NCI-H2171 treated with DMSO at 0.1 percent for 48 hours (cell line): Measurements from ENCODE around the gene RPL27A.

ENCODE experiments used
- DNase-seq: peaks from one replicate; lab custom pipeline; 2025; lab: John Stamatoyannopoulos, UW

Gene RPL27A

DNA sequence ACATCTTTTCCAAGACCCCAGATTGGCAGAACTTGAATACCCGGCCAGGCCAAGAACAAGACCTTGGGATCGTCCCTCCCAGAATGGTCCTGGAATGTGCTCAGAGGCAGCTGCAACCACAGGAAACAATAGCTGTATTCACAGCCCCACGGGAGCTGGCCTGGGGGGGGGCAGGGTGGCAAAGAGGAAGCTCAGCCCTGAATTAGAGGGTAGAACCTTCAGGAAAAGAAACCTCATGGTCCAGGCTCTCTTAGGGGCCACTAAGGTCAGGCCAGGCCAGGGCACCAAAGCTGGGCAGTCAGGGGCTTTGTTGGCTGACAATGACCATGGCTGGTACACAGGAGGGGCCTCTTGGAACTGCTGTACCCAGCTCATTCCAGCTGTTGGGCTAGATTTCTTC, 17.3 kb downstream of the RPL27A start:
- no peak for DNase-seq

DNA sequence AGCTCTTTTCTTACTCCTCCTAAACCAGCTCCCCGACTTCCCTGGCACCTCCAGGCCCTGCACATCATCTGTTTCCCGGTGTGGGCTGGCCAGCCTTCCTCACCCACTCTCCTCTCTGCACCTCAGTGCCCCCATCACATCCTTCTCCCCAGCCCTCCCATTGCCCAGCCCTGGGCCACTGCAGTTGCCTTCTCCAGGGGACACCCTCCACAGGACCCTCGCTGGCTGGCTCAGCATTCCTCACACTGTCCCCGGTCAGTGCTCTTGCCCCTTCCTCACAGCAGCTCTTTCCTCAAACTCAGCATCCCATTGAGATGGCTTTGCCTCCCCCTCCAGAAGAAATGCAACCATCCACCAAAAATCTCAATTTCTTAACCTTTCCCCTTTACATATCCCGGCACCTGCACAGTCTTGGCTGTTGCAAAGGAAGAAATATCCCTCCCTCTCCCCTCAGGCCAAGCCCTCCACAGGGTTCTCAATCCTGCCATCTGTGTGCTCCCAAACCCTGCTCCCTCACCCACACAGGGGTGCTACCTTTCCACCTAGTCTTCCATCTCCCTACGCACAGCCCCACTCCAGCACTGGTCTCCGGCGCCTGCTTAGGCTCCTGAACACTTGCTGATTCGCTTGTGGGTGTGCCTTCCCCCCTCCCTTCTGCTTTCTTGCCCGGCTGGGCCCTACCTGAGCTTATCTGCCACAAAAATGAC, 19.5 kb downstream of the RPL27A start:
- DNase-seq: no peak

DNA sequence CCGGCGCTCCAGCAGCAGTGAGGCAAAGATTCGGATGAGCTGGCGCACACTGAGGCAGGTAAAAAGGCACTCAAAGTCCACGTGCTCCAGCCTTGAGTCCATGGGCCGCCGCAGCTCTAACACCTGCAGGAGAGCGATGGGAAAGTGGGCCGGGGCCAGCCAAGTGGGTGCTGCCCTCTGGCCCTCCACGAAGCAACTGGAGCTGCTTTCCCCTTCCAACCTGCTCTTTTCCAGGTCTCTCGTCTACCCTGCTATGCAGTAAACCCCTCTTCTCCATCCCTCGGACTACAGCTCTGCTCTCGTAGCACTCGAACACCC, 20.0 kb downstream of the RPL27A start:
- no peak for DNase-seq

DNA sequence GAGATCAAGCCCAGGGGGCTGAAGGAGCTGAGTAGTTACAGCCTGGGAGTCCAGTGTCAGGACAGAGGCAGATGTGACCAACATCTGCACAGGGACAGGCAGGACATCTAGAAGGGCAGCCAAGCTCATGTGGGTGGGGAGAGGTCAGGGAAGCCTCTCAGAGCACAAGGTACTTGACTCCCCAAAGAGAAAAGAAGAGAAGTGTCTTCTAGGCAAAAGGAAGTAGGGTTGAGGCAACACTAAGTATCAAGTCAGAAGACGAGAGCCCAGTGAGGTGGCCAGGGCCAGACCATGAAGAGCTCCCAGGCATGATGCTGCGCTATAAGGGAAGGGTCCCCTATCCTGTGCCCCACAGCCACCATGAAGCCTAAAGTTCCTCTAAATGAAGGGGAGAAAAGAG, 21.5 kb downstream of the RPL27A start:
- DNase-seq: no peak

DNA sequence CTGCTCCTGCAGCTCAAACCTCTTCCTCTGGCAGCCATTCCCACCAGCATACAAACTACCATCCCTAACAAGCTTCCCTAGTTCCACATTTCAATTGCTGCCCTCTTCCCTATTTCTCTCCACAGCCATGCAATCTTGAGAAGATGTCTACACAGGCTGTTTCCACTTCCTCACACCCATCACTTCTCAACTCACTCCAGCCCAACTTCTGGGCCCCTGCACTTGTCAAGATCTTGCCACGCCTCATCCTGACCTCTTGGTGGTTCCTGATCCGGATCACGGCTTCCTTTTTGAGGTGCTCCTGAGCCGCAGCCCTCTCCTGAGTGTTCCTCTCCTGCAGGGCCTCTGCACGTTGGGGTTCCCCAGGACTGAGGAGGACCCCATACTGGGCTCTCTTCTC, 22.6 kb downstream of the RPL27A start:
- DNase-seq: no peak

DNA sequence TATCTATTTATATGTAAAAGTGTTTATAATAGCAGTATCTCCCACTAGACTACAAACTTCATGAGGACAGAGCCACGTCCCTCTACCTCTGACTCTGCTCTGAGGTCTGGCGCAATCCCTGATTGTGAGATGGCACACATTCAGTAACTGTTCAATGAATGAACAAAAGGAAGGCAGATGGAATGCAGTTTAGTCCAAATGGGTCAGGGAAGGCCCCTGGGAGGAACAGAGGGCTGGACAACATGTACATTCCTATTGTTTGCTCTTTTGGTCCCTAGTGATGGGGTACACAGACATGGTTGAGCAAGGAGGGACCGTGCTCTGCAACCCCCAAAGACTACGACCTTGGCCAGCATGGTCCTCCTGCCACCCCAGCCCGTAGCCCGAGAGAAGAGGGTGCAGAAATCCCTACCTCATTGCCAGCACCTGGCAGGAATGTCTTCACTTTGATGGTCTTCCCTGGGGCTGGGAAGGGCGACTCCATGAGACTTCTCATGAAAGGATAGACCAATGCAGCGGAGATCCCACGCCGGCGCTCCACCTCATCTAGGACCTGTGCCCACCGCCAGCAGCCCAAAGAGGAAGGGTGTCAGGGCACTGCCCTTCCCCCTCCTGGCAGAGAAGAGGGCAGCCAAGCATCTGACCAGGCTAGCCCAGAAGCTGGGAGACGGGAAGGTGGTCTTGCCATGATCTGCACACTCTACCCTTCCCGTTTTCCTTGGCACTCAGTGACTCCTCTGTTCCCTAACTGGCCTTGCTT, 24.3 kb downstream of the RPL27A start:
- no peak for DNase-seq

DNA sequence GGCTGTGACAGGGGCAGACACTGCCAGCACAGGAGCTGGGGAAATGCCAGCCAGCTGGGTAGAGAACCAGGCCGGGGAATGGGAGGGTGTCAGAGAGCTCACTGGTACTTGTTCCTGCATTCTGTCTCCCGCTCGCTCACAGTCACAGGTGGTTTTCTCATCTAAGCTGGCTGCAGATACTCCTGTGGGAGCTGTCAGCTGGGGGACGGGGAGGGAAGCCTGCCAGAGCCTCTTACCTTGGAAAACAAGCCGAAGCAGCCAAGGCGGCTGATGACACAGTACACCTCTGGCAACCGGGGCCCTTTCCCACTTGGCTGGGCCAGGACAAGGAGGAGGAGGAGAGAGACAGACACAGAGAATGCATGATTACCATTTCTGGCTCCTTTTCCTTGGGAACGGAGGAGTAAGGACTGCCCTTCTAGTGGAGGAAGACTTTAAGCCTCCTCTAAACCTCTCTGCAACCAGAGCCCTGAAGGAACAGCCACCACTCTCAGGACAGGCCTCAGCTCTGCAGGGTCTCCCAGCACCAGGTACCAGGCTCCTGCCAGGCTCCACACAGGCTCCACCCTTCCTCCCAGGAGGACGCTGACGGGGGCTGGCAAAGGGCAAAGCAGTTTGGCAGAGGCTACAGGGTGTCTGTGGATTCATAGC, 25.1 kb downstream of the RPL27A start:
- DNase-seq: peak; percentile 93

DNA sequence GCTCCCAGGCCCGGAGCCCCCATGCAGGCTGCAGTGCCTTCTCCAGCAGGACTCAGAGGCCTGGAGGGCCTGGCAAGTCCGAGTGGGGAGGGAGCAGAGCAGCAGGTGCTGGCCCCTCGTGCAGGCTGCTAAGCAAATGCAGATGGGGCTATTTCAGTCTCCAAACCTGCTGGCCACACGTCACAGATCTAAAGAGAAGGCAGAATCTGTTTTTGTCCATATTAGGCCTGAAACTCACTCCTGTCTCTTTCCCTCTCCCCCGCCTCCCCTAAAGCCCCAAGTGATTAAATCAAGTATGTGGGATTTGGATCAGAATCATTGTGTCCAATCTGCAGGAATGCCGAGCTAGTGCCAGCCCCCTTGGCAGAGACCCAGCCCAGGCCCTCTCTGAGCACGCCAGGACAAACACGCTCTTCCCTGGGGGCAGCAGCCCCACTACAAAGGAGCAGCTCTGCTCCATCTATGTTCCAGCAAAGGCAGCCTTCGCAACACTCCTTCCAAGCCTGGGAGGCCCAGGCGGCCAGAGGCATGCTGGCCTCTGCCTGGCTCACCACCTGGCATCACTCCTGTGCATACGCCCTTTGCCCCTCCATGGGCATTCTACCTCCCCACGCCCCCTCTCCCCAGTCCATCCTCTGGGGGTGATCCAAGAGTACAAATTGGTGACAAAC, 26.5 kb downstream of the RPL27A start:
- no peak for DNase-seq

DNA sequence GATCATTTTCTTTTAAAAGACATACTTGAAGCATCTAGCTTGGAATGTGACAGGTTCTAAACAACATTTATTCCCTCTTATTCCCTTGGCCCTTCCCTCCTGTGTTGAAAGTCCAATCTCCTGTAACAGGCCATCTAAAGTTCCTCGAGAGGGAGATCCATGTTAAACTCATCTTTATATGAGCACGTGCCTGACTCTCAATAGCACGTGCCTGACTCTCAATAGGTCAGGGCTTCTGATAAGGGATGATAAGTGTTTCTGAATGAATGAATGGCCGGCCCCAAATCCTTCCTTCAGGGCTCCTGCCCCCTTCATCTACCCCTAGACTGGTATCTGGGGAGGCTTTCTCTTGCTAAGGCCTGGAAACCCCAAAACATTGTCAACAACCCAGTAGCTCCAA, 27.2 kb downstream of the RPL27A start:
- no peak for DNase-seq

DNA sequence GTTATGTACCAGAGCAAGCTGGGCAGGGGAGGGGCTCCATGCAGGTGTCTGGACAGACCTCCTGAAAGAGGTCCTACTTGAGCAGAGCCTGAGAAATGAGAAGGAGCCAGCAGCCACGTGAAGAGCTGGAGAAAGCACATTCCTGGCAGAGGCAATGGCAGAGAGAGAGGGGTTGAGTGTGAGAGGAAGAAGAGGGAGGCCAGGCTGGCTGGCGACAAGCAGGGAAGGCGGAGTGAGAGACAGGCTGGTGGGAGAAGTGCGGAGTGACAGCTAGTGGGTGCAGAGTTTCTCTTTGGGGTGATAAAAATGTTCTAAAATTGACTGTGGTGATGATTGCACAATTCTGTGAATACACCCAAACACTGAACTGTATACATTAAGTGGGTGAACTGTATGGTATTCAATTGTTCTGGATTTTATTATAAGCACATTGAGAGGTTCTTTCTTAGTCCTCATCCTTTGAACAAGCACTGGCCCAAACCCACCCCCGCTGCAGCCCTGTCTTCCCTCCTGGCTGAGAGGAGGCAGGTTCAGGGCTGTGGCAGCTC, 29.4 kb downstream of the RPL27A start:
- DNase-seq: no peak

DNA sequence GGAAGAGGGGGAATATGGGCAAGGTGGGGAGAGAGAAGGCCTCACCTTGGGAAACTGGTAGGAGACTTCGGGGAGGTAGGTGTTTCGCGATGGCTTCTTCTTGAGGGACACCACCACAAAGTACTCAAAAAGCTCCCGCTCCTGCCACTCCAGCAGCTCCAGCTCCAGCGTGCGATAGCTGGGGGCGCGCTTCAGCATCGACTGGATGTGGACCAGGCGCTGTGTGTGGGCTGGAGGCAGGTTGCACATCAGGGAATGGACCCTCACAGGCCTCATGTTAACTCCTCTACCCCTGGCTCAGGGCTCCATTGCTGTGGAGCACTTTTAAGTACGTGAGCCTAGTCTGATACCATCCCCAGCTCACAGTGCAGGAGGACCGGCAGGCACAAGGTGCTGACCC, 29.9 kb downstream of the RPL27A start:
- no peak for DNase-seq

DNA sequence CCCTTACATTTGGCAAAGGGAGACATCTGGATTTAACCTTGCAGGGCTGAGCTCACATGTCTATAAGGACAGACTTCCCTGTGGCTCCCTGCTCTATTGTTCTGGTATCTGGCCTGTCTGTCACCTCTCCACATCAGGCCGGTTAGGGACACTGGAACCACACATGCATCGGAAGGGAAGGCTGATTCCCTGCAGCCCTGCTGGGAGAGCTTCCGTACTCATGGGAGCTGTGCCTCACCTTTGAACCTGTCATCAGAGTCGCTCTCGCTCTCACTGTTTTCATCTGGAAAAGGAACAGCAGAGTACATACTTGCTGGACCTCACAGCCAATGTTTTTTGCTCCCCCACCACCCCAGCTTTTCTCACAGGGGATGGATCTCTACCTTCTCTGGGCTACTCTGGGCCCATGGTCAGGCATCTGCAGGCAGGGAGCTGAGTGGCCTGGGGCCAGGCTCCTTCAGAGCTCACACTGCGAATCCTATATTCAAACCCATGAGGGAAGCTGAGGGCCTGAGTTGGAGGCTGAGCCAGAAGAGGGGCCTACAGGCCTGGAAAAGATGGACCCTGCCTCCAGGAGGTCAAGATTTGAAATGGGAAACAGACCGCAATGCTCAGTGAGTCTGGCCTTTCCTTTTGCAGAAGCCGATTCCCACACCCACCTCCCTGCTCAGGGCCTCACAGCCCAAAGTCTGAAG, 31.3 kb downstream of the RPL27A start:
- DNase-seq: no peak

DNA sequence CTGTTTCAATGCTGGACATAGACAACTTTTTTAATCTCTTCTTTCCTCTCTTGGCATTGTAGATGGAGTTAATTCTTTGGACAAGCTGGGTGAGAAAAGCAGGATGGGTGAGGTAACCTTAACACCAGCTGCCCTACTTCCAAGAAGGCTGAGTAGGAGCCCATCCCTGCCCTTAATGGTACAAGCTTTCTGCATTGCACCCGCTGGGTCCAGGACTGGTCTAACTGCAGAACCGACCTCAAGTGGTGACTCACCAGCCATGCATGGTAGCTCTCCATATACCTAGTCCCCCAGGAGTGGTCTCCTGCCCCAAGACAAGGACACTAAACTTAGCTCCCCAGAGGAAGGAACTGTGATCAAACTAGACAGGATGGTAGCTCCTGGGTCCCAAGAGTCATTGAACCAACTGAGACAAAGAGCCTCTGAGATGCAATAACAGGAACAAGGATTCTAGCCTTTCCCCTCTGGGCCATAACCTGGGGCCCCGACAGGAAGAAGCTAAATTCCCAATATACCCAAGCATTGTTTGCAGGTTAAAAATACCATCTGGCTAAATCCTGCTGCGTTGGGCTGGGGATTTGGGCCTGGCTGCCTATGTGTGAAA, 32.1 kb downstream of the RPL27A start:
- DNase-seq: no peak

DNA sequence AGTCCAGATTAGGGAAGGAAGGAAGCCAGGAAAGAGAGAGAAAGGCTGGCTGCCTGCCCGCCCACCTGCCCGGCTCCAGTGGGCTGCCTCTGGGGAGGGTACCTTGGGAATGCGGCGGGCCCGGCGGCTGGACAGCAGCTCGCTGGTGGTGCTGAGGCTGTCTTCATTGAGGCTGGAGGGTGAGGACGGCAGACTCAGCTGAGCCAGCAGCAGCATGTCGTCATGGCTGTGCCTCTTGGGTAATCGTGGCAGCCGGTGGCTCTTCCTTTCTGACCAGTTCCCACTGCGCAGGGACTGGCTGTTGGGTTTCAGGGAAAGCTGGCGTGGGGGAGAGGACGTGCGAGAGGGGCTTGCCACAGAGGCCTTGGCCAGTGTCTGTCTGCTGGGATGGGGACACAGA, 32.9 kb downstream of the RPL27A start:
- no peak for DNase-seq

DNA sequence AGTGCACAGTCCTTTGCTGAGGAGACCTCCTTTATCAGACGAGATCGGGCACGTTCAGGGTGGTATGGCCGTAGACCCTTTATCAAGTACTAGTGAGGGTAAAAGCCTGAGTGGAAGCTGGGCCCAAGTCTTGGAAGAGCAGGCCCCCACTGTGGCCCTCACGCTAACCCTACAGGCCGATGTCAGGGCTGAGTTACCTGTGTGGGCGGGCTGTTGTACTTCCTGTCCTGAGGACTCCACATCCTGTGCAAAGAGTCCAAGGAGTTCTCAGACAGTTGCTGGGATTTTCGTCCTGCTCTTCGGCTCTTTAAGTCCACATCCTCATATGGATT, 34.9 kb downstream of the RPL27A start:
- DNase-seq: no peak

DNA sequence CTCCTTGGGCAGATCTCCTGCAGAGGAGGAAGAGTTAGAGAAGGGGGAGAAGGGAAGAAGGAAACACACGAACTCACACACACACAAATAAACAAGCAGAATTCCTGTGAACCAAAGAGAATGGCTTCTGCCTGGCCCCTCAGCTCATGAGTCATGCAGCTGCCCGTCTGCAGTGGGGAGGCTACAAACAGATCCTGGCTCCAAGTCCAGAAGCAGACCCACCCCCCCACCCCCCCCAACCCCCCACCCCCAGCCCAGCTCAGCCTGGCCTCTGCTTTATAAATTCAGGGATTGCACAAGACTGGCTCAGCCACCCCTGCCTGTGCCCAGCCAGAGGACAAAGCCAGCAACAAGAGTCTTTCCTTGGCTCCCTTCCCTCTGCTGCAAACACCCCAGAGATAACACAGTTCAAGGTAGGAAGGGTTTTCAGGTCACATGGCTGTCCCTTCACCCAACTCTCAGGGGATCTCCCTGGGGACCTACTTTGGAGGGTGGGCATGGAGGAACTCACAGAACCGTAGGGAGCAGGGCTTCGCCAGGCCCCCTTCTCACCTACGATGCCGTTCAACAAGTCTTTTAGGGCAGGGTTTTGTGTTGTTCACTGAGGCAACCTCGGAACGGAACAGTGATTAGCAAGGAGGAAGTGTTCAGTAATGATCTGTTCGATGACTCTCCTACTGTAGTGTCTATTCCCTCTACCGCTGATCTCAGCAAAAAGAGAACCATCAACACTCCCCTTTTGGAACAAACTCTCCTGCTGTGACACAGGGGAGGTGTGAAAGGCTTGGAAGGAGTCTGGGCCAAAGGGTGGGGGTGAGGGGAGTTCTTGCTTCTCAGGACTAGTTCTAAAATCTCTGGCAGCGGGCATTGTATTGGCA, 35.5 kb downstream of the RPL27A start:
- DNase-seq: no peak

DNA sequence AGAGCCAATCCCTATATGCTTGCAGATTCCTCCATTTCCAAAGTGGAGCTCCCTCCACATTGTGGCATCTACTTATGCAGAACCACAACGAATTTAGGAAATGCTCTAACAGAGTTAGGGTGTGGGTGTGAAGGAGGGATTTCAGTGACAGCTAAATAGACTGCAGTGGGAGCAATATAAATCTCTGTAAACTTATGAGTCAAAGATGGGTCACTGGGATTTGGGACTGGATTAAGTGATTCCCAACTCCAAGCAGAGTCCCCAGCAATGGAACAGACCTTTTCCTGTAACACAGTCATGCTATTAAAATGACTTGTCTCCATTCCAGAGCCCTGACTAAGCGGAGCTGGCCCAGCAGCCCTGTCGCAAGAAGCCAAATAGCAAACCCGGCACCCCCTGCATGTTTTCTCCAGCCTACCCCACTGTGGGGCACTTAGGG, 36.6 kb downstream of the RPL27A start:
- DNase-seq: no peak

DNA sequence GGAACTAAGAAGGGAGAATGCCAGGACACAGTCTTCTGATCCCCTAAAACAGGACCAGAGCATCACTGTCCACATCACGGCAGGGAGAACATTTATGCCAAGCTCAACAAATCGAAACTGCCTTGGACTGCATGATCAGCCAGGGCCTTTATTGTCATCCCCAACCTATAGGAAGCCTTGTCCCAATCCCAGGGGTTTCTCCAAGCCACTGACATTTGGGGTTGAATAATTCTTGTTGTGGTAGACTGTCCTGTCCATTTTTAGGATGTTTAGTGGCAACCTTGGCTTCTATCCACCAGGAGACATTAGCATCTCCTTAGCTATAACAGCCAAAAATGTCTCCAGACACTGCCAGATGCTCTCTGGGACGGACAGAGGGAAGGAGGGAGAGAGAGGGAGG, 37.1 kb downstream of the RPL27A start:
- no peak for DNase-seq

DNA sequence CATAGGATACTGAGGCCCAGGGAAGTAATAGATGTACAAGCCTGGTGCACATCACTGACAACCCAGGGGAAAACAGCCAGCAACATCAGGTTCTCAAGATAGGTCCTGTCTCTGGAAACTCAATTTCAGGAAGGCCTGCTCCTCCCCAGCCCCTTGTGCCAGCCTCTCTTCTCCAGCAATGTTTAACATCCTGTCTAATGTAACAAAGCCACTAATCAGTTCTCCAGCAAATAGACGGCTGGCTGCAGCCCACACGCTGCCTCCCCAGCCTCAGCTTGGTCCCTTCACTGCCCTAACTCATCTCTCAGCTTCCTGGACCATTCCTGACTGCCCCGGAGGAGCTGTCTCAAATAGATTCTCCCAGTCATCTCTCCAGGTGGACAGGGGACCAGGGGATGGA, 37.8 kb downstream of the RPL27A start:
- DNase-seq: no peak

DNA sequence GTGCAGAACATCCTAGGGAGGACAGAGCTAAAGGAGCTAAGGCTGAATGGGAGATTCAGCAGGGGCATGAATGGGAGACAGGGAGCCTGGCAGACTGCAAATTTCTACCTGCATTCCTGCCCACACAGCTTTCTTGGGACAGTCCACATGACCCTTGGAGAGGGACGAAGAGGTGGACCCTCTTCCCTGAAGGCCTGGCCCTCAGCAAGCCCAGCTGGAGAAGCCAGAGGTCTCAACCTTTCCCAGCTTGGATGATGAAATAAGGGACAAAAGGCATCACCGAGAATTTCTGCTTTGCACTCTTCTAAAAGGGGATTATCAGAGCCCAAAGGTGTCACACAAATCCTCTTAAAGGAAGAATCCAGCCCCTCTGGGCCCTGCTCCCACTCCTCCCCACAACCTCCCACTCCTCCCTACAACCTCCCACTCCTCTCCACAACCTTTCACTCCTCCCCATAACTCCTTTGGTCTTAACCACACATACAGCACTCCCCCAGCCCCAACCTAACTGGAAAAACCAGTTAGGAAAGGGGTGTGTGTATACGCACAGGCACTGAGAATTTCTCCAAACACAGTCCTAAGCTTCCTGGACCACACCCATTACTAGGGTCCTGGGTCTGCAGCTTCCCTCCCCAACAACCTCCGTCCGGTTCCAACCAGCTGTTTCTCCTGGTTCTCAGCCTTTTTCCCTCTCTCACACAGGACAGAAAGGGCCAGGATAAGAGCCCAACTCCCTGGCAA, 38.4 kb downstream of the RPL27A start:
- no peak for DNase-seq
